Activated CD4-positive, alpha-beta T cell treated with anti-CD3 and anti-CD28 coated beads, Interleukin-2, amount 50 U/mL, for 1 hour (primary cell): ENCODE data around the gene PAX3.

Experiments
- DNase-seq: peaks from one replicate; pipeline ENCODE4 v3.0.0-alpha.2; 2020

PAX3 gene

DNA sequence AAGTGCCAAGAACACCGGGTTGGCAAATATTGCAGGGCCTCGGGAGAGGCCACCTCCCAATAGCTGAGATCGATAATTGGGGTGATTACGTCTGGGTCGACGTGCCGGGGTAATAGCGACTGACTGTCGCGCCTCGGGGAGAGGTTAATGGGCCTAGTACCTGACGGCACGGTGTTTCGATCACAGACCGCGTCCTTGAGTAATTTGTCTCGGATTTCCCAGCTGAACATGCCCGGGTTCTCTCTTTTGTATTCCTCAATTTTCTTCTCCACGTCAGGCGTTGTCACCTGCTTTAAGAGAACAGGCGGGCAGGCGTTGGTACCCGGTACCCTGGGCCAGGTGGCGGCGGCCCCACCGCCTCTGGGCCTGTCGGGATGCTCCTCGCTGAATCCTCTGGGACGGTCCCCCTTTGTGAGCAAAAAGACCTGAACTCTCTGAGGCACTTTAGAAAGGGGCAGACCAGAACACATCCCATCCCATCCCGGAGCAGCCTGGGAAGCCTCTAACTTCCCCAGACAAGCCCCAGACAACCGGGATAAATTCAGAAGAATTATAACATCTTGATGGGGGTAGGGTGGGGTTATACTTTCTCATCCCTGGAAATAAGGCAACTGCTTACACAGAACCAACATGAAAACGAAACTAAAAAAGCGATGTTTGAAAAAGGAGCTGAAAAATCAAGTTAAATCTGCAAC lies 3.3 kb downstream of the PAX3 start:
- no peak for DNase-seq

DNA sequence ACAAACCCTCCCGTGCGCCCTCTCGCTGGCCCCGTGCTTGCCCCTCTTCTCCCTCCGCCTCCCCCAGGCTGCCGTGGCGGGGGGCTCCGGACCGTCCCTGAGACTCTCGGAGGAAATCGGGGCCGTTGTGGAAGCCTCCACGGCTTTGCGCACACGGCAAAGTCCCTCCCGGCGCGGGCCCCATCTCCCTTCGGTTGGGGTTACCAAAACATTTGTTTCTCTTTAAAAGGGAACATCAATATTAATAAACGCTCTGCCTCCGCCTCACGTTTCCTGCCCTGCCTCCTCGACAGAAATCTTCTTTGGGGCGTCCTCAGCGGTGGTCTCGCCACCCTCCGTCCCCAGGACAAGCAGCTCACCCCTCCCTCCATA lies 3.8 kb downstream of the PAX3 start:
- DNase-seq: no peak

DNA sequence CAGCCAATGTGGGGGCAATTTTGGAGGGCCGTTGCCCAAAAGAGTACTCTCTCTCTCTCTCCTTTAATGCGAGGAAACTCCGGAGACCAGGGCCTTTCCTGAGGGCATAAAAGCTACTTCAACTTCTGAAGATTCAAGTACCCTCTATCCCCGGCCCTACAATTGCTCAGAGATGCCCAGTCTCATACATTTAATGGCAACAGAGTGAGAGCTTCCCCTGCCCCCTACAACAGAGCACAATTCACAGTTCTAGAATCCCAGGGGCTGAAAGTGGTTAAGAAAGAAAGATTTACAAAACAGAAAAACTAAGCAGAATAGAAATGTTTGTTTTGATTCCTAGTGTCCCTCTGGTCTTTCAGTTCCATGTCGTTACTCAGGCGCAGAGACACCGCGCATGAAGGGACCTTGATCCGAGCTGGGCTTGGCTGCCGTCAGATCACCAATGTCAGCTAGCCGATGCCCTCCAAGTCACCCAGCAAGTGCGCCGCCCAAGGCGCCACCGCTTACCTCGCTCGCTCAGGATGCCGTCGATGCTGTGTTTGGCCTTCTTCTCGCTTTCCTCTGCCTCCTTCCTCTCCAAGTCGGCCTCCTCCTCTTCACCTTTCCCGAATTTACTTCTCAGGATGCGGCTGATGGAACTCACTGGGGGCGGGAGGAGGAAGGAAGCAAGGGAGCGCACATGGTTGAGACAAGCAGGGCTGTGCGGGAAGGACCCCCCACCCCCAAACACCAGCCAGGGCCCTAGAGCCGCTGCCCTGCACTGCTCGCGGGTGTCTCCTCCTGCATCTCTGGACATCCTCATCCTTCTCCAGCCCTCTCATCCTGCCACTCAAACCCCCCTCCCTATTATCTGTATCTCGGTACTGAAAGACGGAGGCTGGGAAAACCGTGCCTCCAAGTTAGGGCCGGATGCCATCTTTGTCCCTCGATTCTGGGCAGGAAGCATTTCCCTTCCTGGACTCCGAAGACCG lies 4.9 kb downstream of the PAX3 start:
- no peak for DNase-seq

DNA sequence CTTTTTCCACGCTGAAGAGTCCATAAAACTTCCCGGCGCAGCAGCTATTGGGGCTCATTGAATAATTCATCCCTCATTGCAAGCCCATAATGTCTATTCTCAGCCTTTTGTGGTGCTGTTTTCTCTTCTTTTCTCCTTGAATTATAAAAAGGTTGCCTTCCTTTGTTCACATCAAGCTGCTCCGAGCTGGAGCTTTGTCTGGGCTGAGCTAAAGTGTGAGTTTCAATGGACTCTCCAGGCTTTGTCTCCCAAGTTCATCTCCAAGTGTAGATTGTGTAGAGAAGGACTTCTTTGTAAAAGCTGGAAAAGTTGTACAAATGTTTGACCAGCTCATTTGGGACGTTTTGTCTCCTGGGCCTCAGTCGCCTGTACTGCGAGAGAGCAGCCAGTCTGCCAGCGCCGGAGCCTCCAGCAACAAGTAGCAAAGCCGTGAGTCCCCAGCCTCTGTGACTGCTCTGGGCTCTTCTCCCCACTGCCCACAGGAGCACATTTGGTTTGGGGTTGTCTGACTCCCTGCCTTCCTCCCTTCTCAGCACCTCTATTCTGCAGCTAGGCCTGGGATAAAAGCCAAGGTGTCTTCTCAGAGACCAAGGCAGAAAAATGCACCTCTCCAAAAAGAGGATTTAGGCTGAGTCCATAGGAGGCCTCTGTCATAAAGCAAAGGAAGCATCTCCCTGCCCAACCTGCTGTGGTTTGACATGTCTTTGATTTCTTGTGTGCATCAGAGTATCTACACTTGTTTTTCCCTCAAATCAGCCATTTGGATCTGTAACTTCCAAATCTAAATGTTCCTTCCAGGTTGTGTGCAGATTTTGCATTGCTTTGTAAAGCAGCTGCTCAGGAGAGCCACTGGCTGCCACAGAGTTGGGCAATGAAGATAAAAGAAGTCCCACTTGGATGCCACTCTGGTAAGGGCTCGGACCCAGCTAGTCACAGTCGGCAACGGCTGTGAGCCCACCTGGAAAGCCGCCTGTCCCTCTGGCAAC lies 6.4 kb downstream of the PAX3 start:
- DNase-seq: no peak

DNA sequence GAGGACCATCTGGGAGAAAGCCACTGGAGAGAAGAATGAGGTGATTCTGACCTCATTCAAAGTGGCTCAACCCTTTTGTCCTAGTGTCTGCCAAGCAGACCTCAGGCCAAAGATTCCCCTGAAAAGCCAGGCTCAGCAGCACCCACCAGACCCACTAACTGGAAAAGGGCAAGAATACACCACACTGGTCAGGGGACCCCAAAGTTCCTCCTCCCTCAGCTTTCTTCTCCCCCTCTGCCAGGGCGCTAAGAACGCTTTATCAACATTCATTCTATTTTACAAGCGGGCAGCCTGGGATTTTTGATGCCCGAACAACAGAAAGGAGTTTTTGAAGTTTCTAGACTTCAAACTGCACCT lies 7.3 kb downstream of the PAX3 start:
- DNase-seq: no peak

DNA sequence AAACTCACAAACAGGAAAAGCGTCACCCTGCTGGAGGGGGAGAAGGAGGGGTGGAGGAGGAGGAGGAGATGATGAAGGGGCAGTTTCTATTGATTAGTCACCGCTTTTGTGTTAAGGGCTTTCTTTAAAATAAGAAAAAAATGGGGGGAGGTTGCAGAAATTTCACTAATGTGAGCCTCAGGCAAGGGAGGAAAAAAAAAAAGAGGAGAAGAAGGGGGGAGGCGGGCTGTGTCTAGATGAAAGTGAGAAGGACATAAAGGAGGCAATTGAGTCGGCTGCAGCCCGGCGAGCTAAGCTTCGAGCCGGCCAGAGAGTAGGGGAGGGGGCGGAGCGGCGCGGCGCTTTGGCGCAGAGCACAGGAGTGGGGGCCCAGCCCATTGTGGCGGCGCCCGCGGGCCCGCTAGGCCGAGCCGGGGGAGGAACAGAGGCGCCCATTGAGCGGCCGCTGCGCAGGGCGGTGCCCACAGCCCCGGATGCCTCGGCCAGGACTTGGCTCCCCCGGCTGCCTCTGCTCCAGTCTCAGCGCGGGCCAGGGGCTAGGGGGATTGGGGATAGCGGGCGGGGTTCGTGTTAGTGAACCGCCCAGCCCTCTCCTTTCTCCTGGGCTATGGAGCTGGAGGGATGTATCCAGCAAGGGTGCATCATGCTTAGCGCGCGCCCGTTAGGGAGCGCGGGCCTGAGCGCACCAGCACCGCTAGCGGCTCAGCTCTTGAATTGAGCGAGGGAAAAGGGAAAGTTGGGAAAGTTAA lies 7.9 kb downstream of the PAX3 start:
- no peak for DNase-seq

DNA sequence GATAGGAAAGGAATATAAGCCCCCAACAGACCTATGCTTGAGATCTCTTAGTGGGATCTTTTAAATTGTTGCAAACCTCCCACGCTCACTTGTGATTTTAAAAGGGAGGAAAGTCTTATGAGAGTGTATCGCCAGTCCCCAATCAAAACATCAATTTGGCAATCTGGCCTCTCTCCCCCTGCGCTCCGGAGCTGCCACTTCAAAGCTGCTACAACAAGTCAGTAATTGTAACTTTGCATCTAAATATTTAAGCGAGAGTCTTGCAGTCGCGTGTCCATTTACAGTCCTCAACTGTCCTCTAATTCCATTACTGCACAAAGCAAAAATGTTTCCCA lies 8.4 kb downstream of the PAX3 start:
- DNase-seq: no peak

DNA sequence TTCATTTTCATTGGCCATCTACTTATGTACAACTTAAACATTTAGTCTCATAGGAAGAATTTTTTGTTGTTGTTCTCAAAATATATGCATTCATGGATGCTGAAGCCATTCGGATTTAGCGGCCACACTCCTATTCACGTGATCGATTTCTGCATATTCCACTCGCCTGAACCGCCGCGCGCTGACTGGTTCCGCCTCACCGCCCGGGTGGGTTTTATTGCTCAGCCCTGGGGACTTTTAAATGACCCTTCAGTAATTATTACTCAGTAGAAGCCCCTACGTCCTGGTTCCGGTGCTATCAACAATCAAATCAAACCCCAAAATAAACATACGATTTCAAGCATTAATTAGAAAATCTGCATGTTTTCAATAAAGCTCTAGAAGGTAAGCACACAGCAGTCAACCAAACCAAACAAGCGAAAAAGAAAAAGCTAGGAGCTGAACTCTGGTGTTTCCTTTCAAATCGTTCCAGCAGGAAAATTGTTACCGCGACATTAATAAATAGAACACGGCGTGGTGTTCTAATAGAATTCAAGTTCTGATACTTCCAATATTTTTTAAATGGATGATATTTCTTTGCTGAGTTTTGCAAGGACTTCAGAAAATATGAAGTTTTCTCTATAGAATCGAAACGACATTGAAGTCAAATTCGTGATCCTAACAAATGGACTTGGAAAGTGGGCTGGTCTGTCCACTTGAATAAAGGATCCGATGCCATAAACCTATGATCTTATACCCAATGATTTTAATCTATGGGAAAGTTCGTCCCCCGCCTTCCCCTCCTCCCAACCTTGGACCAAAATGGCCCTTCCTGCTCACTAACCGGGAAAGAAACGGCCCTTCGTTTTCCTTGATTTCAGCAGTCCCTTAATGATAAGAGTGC lies 9.3 kb downstream of the PAX3 start:
- no peak for DNase-seq

DNA sequence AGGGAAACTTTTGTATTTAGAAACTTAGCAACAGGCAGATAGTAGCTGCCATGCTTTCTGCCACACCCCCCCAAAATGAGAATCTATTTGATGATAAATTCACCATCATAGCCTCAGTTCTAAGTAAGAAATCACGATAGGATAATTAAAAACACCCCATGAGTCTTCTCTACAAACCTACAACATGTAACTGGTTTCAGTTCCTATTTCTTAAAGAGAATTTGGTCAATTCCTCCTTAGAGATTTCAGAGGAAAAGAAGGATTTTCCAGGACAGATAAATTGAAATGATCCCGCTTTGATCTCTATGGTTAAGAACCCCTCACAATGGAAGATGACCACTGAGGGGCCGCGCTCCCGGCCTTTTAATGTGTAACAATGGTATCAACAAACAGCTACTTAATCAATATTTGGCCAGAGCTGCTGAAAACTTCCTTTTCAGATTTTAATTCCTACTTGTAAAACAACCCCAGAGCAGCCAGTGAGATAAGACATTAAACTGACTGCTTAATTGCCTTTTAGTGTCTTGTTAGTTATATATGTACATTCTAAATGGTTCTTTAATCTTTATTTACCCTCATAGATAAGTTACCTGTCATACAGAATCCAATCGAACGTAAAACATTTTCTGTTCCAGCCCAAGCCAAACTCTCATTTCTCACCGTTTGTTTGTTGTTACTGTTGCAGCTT lies 10.1 kb downstream of the PAX3 start:
- DNase-seq: no peak

DNA sequence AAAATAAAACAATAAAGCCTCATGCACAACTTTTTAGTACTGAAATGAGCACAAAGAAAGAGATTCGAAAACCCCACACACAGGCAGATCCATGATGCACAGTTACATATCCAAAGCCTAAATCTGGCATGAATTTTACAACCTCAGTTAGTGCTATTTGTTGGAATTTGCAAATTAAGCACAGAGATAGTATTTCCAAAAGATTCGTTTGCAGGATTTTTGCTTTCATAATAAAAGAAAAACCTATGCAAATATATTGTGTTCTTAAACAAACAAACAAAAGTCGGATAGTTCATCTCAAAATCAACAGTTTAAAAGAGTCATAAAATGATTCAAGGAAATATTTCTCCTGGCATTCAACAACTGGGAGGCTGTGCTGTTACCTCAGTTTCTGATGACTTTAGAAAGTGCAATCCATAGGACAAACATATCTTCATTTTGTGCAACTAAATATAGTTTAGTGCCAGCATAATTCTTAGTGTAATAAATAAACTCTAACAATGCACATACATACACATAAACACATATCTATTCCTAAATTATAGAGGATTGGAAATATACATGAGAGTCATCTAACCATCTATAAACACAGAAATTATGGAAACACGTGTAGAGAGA lies 10.8 kb downstream of the PAX3 start:
- DNase-seq: no peak

DNA sequence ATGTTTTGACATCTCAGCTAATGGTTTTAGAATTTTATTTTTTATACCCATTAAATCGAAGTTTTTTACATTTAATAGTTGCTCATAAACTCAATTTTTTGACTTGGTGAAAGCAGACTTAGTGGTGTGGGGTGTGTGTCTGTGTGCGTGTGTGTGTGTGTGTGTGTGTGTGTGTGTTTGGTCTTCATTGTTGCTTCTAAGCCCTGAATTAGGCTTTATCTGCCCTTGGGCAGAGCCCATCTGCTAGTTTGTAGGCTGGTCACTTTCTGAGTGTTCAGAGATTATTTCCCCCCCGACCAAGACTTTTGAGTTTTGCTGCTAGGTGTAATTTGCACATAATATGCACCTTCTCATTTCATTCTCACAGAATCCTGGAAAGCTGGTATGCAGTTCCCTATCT lies 14.3 kb downstream of the PAX3 start:
- no peak for DNase-seq

DNA sequence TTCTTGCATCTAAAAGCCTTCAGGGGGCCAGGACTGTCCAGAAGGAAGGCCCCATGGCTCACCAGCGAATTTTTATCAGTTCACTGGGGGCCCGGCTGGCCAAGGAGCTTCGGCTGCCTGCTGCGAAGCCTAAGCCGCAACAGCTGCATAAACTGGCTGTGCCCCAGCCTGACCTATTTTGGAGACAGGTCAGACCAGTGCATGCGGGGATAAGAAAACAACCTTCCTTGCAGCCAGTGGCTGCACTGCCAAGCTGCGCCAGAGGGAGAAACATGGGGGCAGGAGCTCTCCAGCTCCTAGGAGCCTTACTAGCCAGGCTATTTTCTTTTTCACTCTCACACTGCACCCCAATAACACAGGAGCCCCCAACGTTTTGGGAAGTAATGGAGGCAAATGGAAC lies 15.2 kb downstream of the PAX3 start:
- no peak for DNase-seq

DNA sequence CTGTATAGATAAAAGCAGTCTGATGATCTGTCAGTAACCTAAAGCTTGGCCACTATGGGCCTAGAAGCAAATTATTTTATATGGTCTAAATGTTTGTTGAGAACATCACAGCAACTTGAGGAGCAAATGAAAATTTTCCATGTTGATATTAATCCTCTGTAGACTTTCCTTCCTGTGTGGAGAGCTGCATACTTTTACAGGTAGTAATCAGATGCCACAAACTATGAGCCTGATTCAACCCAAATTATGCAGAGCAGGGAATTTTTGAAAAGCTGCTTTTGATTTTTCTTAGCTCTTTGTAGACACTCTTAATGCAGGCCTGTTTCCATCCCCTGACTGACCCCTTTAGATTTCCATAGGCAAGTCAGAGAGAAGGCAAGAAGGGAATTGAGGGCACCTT lies 17.3 kb downstream of the PAX3 start:
- DNase-seq: no peak

DNA sequence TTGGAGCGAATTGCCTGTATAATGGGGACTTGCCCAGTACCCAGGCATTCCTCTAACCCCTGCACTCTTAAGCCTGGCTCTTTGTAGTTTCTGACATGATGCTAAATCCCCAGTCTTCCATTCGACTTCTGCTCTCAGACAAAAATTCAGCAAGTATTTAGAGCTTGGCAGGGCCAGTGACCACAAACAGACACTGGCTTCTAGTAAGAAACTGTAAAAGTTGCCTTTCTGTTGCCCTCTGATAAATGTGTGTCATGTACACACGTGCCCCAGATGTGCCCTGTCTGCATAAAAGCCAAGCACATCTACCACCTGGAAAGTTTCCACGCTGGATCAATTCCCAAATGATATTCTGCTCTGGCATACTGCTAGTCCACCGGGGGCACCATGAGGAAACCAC lies 18.0 kb downstream of the PAX3 start:
- no peak for DNase-seq

DNA sequence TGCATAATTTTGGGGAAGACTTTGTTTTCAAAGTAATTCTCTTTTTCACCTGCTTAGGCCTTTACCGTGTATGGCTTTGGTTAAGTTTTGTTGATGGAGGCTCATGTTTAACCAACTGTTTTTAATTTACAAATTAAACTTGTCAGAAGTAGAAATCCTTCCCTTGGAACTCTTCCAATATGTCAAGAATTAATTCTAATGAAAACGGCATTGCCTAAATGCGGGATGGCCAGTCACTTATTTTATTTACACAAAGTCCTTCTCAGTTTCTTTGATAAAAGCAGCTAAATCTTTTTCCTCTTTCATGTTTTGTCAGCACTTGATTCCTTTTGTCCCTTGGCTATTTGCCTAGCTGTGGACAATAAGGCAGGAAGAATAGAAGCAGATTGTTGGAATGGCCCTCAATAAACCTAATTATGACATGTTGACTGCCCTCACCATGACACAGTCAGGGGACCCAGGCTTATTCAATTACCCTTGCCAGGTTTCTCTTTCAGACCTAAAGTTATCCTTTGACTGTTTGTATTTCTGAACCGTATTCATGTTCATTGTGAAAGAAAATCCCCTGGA lies 26.3 kb downstream of the PAX3 start:
- DNase-seq: no peak

DNA sequence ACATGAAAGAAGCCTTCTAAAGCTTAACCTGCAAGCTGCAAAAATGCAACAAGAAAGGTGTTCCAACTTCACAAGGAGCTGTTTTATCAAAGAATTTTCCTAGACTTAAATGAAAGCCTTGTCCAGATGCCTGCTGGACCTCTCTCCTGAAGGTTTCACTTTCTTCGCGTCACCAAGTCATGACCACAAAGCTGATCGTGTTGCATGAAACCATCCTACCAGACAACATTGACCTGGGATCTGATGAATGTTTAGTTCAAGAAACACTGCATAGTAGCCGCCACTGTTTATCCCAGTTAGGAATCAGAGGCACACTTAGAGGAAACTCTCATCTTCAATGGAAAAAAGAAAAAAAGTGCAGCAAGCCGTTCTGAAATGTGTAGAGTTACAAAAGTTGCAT lies 26.9 kb downstream of the PAX3 start:
- no peak for DNase-seq

DNA sequence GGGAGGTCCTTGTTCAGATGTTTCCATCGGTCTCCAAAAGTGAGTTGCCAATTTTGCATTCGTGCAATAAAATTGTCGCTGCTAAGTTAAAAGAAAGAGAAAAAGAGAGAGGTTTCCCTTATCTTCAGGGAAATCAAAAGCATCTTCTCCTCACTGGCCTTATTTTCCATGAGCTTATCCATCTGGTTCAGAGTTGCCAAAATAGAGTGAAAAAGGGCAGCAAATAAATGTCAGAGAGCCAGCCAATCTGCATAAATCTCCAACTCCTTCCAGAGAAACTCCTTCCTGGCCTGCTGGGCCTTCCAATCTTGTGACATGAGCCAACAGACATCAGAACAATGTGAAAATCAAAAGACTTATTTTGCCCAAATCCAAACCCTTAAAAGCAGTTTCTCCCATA lies 28.4 kb downstream of the PAX3 start:
- no peak for DNase-seq

DNA sequence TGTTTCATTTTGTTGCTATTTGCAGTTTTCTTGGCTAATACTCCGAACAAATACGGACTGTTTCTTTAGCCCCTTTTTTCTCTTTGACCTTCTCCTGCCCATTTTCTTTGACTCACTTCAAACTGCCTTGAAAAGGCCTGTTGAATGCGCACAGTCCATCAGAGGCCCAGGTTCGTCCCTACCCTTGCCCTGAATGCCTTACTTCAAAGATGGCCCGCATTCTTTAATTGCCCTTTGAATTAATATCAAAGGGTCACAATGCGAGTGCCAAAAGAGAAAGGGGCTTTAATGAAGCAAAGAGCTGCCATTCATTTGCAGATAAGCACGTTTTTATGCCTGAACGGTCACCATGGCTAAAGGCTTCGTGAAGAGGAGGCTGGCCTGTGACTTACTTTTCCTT lies 29.7 kb downstream of the PAX3 start:
- DNase-seq: no peak

DNA sequence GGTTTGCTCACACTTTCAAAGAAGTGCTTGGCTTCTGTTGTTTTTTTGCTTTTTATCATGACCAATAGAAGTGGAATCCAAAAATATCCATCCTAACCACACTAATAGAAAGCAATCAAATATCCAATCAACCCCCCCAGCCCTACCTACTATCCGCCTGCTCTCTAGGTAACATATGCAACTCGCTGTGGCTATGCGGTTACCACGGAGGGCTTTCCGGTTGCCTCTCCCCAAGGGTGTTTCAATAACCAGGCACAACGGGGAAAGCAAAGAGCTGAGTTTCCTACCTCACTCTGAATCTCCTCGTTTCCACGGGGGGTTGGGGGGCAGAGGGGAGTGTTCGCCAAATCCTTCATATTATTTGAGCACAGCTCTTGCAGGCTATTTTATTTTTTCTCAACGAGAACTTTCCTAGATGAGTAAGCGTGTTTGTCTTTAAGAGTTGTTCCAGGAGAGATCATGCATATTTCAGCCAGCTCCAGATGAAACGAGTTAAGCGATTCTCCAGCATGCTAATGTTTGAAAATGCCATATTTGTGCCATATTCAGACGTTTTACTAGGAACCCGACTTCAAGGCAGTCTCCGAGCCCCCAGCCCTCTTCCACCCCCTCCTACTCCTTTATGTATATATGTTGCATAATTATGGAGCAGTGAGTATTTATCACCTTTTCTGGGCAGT lies 30.3 kb downstream of the PAX3 start:
- no peak for DNase-seq
